ENCODE results near the gene DNAH8. TPM values are rescaled to one million over a fixed set of nuclear protein-coding genes. Genes with fewer than 3 reads are reported as not detected.

Gene DNAH8
- total RNA-seq, 1 experiment from 2014 or later = not detected

DNA sequence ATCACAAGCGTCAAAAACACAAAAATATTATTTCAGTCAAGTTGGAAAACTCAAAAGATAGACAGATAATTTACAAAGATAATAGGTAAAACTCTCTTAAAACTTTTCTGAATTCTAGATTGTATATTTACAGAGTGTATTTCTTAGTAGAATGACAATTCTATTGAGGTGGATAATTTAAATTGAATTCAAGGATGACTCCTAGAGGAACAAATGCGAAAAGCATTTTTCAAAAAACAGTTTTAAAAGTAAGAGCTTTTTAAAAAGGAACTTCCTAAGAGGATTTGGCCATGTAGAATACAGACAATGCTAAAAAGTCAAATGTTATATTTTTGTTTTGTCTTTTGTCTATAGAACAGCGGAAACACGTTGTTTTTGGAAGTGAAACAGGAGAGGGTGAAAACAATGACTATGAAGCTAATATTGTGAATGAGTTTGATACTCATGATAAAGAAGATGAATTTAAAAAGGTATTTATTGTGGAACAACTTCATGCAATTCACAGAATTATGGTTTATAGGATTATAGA lies 90.1 kb downstream of the DNAH8 start:
- H2AFZ ChIP-seq = no peak overlapping the region
- CTCF ChIA-PET = interaction anchor here (0.7 kb wide), 1 partner anchor 30 kb away, joined by 3 read pairs; no protein-coding TSS in a partner anchor
- no peaks in the 10 kb centered on the region for H3K9me2 ChIP-seq (ENCODE audit: insufficient read depth)
- H4K20me1 ChIP-seq (ENCODE audit: insufficient read depth) = no peaks in the 10 kb centered on the region
- intact Hi-C loops (cut with micrococcal nuclease; ENCODE audit: unreplicated experiment) = no loop called here
- no peaks in the 10 kb centered on the region for H3F3A ChIP-seq (ENCODE audit: insufficient read depth, low read depth)
- no peaks in the 10 kb centered on the region for H3K4me1 ChIP-seq (replicated peaks; ENCODE audit: insufficient read depth)
- H3K4me3 ChIP-seq = no peak overlapping the region
- no peaks in the 10 kb centered on the region for H3K36me3 ChIP-seq (ENCODE audit: low read depth)
- H3K27me3 ChIP-seq (ENCODE audit: insufficient read depth, low read depth) = no peaks in the 10 kb centered on the region
- H3K79me2 ChIP-seq (ENCODE audit: low read depth) = no peaks in the 10 kb centered on the region
- TF ChIP-seq EZH2 (IDR thresholded peaks at IDR 0.05; ENCODE audit: low read depth) = no peak
- TF ChIP-seq, protein P1, sequence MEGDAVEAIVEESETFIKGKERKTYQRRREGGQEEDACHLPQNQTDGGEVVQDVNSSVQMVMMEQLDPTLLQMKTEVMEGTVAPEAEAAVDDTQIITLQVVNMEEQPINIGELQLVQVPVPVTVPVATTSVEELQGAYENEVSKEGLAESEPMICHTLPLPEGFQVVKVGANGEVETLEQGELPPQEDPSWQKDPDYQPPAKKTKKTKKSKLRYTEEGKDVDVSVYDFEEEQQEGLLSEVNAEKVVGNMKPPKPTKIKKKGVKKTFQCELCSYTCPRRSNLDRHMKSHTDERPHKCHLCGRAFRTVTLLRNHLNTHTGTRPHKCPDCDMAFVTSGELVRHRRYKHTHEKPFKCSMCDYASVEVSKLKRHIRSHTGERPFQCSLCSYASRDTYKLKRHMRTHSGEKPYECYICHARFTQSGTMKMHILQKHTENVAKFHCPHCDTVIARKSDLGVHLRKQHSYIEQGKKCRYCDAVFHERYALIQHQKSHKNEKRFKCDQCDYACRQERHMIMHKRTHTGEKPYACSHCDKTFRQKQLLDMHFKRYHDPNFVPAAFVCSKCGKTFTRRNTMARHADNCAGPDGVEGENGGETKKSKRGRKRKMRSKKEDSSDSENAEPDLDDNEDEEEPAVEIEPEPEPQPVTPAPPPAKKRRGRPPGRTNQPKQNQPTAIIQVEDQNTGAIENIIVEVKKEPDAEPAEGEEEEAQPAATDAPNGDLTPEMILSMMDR (conservative IDR thresholded peaks at IDR 0.05) = no peak; the same call in 1 of the 2 replicates
- H3K9me3 ChIP-seq (ENCODE audit: insufficient read depth, low read depth) = no peaks in the 10 kb centered on the region
- DNase-seq = no peak
- POLR2A ChIA-PET (ENCODE audit: unreplicated experiment) = no interaction called here
- no peak overlapping the region for H3K4me2 ChIP-seq
- H3K27ac ChIP-seq = no peak overlapping the region
- no TSS peak for BruUV-seq (replicated peaks)

DNA sequence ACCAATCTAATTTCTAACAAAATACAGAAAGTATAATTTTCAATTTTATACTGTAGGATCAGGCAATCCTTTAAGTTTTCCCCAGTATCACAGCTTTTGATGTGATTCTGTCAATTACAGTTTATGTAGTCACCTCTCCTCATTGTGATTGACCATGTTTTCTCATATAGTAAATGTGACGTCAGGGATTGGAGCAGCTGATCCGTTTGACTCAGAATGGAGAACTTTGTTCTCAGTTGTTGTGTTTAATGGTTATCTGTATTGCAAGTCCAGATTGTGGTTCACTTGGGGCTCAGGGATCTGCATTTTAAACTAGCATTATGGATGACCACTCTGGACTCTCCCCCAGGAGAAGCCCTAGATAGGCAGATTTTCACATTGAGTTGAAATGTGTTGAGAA lies 90.6 kb downstream of the DNAH8 start:
- Histone ChIP-seq H3F3A (ENCODE audit: insufficient read depth, low read depth) (no peaks in the 10 kb centered on the region), H3K79me2 (ENCODE audit: low read depth) (no peaks in the 10 kb centered on the region), H3K9me2 (ENCODE audit: insufficient read depth) (no peaks in the 10 kb centered on the region), H3K4me2 (no peak overlapping the region), H3K27ac (no peak overlapping the region), H3K36me3 (ENCODE audit: low read depth) (no peaks in the 10 kb centered on the region), H4K20me1 (ENCODE audit: insufficient read depth) (no peaks in the 10 kb centered on the region), H3K4me1 (replicated peaks; ENCODE audit: insufficient read depth) (no peaks in the 10 kb centered on the region), H2AFZ (no peak overlapping the region), H3K9me3 (ENCODE audit: insufficient read depth, low read depth) (no peaks in the 10 kb centered on the region), H3K27me3 (ENCODE audit: insufficient read depth, low read depth) (no peaks in the 10 kb centered on the region), H3K4me3 (no peak overlapping the region)
- ChIA-PET POLR2A (ENCODE audit: unreplicated experiment) (no interaction called here), CTCF (interaction anchor here (0.7 kb wide), 1 partner anchor 30 kb away, joined by 3 read pairs; no protein-coding TSS in a partner anchor)
- intact Hi-C loops (cut with micrococcal nuclease; ENCODE audit: unreplicated experiment) = no loop called here
- no peak for DNase-seq
- no TSS peak for BruUV-seq (replicated peaks)
- TF ChIP-seq, protein P1 (conservative IDR thresholded peaks at IDR 0.05) = no peak
- TF ChIP-seq EZH2 (IDR thresholded peaks at IDR 0.05; ENCODE audit: low read depth) = no peak

DNA sequence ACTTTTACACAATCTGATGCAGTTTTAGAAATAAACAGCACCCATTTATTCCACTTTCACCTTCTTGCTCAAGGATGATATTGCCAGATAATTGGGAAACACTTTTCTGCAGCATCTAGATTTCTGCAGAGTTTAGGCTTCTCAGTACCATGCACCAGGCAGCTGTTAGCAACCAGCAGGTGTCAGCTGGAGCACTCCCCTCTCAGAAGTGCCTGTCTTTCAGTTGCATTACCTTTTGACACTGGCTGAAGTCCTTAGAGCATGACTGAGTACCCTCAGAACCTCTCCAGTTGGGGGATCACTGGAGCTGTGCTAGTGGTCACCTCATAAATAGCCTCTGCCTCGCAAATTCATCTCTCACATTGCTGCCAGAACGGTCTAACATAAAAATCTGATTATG lies 91.2 kb downstream of the DNAH8 start:
- no peak overlapping the region for H3K27ac ChIP-seq
- no peaks in the 10 kb centered on the region for H3K9me2 ChIP-seq (ENCODE audit: insufficient read depth)
- H3K27me3 ChIP-seq (ENCODE audit: insufficient read depth, low read depth) = no peaks in the 10 kb centered on the region; the same call in 1 of the 2 replicates
- H3K79me2 ChIP-seq (ENCODE audit: low read depth) = no peaks in the 10 kb centered on the region
- intact Hi-C loops (cut with micrococcal nuclease; ENCODE audit: unreplicated experiment) = no loop called here
- H3K9me3 ChIP-seq (ENCODE audit: insufficient read depth, low read depth) = no peaks in the 10 kb centered on the region
- no peak overlapping the region for H2AFZ ChIP-seq
- TF ChIP-seq, protein P1 (conservative IDR thresholded peaks at IDR 0.05) = no peak
- no peak for TF ChIP-seq EZH2 (IDR thresholded peaks at IDR 0.05; ENCODE audit: low read depth)
- H3K36me3 ChIP-seq (ENCODE audit: low read depth) = no peaks in the 10 kb centered on the region
- ChIA-PET CTCF (no interaction called here), POLR2A (ENCODE audit: unreplicated experiment) (no interaction called here)
- H3F3A ChIP-seq (ENCODE audit: insufficient read depth, low read depth) = no peaks in the 10 kb centered on the region
- H3K4me3 ChIP-seq = no peak overlapping the region
- H4K20me1 ChIP-seq (ENCODE audit: insufficient read depth) = no peaks in the 10 kb centered on the region
- DNase-seq = no peak
- no TSS peak for BruUV-seq (replicated peaks)
- H3K4me1 ChIP-seq (replicated peaks; ENCODE audit: insufficient read depth) = no peaks in the 10 kb centered on the region
- H3K4me2 ChIP-seq = no peak overlapping the region

Data from PC-9 (cell line).